DOHH2 (cell line): ENCODE results near the gene FRMPD4.
"Not testable (repeated sequence)": the region's sequence is repeated elsewhere in the genome, so short reads cannot be mapped to it uniquely, and the experiment has no call there.

Source experiments
- H3F3A ChIP-seq: fragments of 200-600 bp; sonication (generic), shearing (Covaris generic); 2 replicates; pipeline ENCODE4 v1.6.0; 2016; ENCODE audit warnings: antibody characterized with exemption, mild to moderate bottlenecking; ENCODE audit not compliant: control insufficient read depth, insufficient read depth
- H3K27ac ChIP-seq: fragments of 200-600 bp; sonication (generic); 2 replicates; pipeline ENCODE4 v1.5.1; 2014; ENCODE audit warnings: low read depth, mild to moderate bottlenecking, low read length, moderate library complexity
- H3K27me3 ChIP-seq: fragments of 200-600 bp; sonication (generic); 2 replicates; pipeline ENCODE4 v1.6.1; 2014; ENCODE audit warnings: mild to moderate bottlenecking, low read length, mixed read lengths; ENCODE audit not compliant: control insufficient read depth
- H3K36me3 ChIP-seq: fragments of 200-600 bp; sonication (generic); 2 replicates; pipeline ENCODE4 v1.6.1; 2014; ENCODE audit warnings: mild to moderate bottlenecking, low read length, moderate library complexity, mixed read lengths; ENCODE audit not compliant: control insufficient read depth
- H3K4me1 ChIP-seq: fragments of 200-600 bp; sonication (generic); 2 replicates; pipeline ENCODE4 v1.6.1; 2014; ENCODE audit warnings: mild to moderate bottlenecking, low read length, mixed read lengths; ENCODE audit not compliant: control insufficient read depth
- H3K4me2 ChIP-seq: fragments of 200-600 bp; sonication (generic); 2 replicates; pipeline ENCODE4 v1.6.0; 2014; ENCODE audit warnings: mild to moderate bottlenecking, low read length, moderate library complexity
- H3K4me3 ChIP-seq: fragments of 200-600 bp; sonication (generic); 2 replicates; pipeline ENCODE4 v1.5.1; 2014; ENCODE audit warnings: mild to moderate bottlenecking, low read length, mixed read lengths
- H3K79me2 ChIP-seq: fragments of 200-600 bp; sonication (generic); 2 replicates; pipeline ENCODE4 v1.6.1; 2014; ENCODE audit warnings: mild to moderate bottlenecking, low read length, mixed read lengths; ENCODE audit not compliant: control insufficient read depth
- H3K9me2 ChIP-seq: fragments of 200-600 bp; sonication (generic); replicated peaks from 2 replicates; pipeline ENCODE4 v1.6.1; 2014; ENCODE audit warnings: mild to moderate bottlenecking, low read length, mixed read lengths; ENCODE audit not compliant: control insufficient read depth
- H3K9me3 ChIP-seq: fragments of 200-600 bp; sonication (generic); 2 replicates; pipeline ENCODE4 v1.6.1; 2014; ENCODE audit warnings: antibody characterized with exemption, low read length, mixed read lengths; ENCODE audit not compliant: control insufficient read depth, insufficient read depth
- H4K20me1 ChIP-seq: fragments of 200-600 bp; sonication (generic); 2 replicates; pipeline ENCODE4 v1.6.0; 2014; ENCODE audit warnings: low read depth, mild to moderate bottlenecking, antibody characterized with exemption, low read length, moderate library complexity; ENCODE audit not compliant: control insufficient read depth, insufficient read depth
- EZH2phosphoT487 ChIP-seq: fragments of 200-600 bp; sonication (generic); IDR thresholded peaks from 2 replicates; pipeline ENCODE4 v1.6.1; 2017; ENCODE audit warnings: borderline replicate concordance, mild to moderate bottlenecking, antibody characterized with exemption, low read length, moderate library complexity, mixed read lengths
- TF ChIP-seq, protein P1 (sequence below): fragments of 200-600 bp; sonication (generic); IDR thresholded peaks from one replicate; pipeline ENCODE4 v1.5.1; 2014; ENCODE audit warnings: antibody characterized with exemption, mild to moderate bottlenecking, low read depth, low read length; ENCODE audit not compliant: poor library complexity, severe bottlenecking

The FRMPD4 gene

DNA sequence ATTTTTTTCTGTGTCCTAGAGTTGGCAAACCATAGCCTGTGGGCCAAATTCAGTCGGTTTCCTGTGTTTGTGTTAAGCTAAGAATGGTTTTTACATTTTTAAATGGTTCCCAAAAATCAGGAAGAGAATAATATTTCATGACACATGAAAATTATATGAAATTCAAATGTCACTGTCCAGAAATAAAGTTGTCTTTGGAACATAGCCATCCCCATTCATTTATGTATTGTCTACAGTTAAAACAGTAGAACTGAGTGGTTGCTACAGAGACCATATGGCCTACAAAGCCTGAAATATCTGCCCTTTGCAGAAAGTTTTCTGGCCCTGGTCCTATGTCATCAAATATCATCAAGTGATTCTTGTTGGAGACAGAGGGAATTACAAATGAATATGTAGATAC, 15.5 kb downstream of the FRMPD4 start:
- no peak overlapping the region for H3K4me2 ChIP-seq
- H3K4me3 ChIP-seq = no peak overlapping the region
- no peaks in the 10 kb centered on the region for H3K4me1 ChIP-seq
- H3K9me2 ChIP-seq = no peaks in the 10 kb centered on the region
- H3K36me3 ChIP-seq = no peaks in the 10 kb centered on the region
- no peak overlapping the region for H3K27ac ChIP-seq
- no peaks in the 10 kb centered on the region for H3K79me2 ChIP-seq
- TF ChIP-seq, protein P1, sequence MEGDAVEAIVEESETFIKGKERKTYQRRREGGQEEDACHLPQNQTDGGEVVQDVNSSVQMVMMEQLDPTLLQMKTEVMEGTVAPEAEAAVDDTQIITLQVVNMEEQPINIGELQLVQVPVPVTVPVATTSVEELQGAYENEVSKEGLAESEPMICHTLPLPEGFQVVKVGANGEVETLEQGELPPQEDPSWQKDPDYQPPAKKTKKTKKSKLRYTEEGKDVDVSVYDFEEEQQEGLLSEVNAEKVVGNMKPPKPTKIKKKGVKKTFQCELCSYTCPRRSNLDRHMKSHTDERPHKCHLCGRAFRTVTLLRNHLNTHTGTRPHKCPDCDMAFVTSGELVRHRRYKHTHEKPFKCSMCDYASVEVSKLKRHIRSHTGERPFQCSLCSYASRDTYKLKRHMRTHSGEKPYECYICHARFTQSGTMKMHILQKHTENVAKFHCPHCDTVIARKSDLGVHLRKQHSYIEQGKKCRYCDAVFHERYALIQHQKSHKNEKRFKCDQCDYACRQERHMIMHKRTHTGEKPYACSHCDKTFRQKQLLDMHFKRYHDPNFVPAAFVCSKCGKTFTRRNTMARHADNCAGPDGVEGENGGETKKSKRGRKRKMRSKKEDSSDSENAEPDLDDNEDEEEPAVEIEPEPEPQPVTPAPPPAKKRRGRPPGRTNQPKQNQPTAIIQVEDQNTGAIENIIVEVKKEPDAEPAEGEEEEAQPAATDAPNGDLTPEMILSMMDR = no peak
- no peak for TF ChIP-seq EZH2phosphoT487
- no peaks in the 10 kb centered on the region for H3K9me3 ChIP-seq
- no peaks in the 10 kb centered on the region for H3K27me3 ChIP-seq
- no peaks in the 10 kb centered on the region for H4K20me1 ChIP-seq
- no peaks in the 10 kb centered on the region for H3F3A ChIP-seq

DNA sequence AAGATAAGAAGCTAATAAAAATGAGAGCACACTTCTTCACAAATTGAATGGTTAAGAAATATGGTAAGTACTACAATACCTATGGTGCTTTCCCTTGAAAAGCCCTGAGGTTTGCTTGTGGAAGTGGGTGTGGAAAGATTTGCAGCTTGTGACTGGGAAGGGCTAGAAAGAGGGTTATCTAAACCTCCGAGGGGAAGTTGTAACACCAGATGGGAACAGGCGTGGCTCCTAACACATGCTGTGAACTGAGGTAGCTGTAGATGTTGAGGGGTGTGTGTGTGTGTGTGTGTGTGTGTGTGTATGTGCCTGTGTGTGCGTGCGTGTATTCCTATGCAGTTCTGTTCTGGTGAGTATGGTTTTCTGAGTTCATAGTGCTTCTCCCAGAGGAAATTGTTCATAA, 21.5 kb downstream of the FRMPD4 start:
- TF ChIP-seq, protein P1 = no peak
- no peak for TF ChIP-seq EZH2phosphoT487
- Histone ChIP-seq H3F3A (no peaks in the 10 kb centered on the region), H3K27ac (no peak overlapping the region), H3K9me3 (no peaks in the 10 kb centered on the region), H4K20me1 (no peaks in the 10 kb centered on the region), H3K79me2 (no peaks in the 10 kb centered on the region), H3K4me3 (no peak overlapping the region), H3K9me2 (no peaks in the 10 kb centered on the region), H3K4me2 (no peak overlapping the region), H3K4me1 (no peaks in the 10 kb centered on the region), H3K36me3 (no peaks in the 10 kb centered on the region), H3K27me3 (no peaks in the 10 kb centered on the region)

DNA sequence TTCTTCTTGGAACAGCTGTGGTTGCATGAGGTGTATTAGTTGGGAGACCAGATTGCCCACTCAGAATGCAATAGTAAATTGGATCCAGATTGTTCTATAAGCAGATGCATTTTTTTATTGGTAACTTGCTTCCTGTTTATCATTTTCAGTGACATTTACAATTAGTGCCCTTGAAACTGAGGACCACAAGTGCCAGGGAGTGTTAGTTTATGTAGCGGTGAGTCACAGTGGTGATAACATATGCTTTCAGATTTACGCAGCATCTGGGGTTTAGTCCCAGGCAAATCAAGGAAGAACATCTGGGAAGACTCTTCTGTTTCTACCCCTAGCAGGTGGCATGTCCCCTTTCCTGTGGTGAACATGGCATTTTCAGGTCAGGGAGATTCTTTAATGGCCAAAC, 24.1 kb downstream of the FRMPD4 start:
- Histone ChIP-seq H3K27me3 (no peaks in the 10 kb centered on the region), H3K27ac (no peak overlapping the region), H3K4me2 (no peak overlapping the region), H3K9me2 (no peaks in the 10 kb centered on the region), H4K20me1 (no peaks in the 10 kb centered on the region), H3K79me2 (no peaks in the 10 kb centered on the region), H3K4me3 (no peak overlapping the region), H3F3A (no peaks in the 10 kb centered on the region), H3K4me1 (no peaks in the 10 kb centered on the region), H3K36me3 (no peaks in the 10 kb centered on the region), H3K9me3 (no peaks in the 10 kb centered on the region)
- TF ChIP-seq, protein P1 = no peak
- no peak for TF ChIP-seq EZH2phosphoT487

DNA sequence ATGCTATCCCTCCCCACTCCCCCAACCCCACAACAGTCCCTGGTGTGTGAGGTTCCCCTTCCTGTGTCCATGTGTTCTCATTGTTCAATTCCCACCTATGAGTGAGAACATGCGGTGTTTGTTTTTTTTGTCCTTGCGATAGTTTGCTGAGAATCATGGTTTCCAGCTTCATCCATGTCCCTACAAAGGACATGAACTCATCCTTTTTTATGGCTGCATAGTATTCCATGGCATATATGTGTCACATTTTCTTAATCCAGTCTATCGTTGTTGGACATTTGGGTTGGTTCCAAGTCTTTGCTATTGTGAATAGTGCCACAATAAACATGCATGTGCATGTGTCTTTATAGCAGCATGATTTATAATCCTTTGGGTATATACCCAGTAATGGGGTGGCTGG, 25.9 kb downstream of the FRMPD4 start:
- H3K9me2 ChIP-seq, H3K9me3 ChIP-seq, H3K4me3 ChIP-seq, H3K27ac ChIP-seq, H3K79me2 ChIP-seq, H4K20me1 ChIP-seq, H3K4me2 ChIP-seq, H3K36me3 ChIP-seq, H3K27me3 ChIP-seq, H3F3A ChIP-seq, H3K4me1 ChIP-seq: not testable (repeated sequence)
